Measurements from ENCODE around the gene SAMD4B.

DNA sequence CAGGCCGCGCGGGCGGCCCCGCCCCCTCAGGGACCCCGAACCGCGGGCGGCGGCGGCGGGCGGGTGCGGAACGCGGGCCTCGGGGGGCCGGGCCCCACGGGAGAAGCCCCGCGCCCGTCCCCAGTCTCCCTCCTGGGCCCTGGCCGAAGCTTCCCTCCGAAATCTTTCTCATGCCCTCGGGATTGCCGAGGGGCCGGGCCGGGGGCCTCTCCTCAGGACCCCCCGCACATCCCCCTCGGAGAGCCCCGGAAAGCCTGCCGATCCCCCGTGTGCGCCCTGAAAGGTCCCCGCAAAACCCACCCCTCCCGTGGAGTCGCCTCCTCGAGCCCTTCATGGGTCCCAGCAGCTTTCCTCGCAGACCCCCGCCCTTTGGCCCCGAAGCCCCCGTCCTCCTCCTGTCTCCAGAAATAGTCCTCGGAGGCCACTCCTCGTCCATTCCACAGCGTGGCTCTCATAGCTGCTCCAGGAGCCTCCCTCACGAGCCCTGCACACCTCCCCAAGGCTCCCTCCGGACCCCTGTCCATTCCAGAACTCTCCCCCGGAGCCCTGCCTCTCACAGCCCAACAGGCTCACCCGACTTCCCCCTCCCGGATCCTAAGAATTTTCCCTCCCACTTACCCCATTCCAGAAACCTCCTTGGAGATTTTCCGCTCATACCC, 555 bp downstream of the SAMD4B start:
- TF ChIP-seq, protein P1, sequence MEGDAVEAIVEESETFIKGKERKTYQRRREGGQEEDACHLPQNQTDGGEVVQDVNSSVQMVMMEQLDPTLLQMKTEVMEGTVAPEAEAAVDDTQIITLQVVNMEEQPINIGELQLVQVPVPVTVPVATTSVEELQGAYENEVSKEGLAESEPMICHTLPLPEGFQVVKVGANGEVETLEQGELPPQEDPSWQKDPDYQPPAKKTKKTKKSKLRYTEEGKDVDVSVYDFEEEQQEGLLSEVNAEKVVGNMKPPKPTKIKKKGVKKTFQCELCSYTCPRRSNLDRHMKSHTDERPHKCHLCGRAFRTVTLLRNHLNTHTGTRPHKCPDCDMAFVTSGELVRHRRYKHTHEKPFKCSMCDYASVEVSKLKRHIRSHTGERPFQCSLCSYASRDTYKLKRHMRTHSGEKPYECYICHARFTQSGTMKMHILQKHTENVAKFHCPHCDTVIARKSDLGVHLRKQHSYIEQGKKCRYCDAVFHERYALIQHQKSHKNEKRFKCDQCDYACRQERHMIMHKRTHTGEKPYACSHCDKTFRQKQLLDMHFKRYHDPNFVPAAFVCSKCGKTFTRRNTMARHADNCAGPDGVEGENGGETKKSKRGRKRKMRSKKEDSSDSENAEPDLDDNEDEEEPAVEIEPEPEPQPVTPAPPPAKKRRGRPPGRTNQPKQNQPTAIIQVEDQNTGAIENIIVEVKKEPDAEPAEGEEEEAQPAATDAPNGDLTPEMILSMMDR (IDR thresholded peaks at IDR 0.05), result no peak
- TF ChIP-seq POLR2A (IDR thresholded peaks at IDR 0.05), result no peak
